ENCODE results near the gene AUP1. TPM values are rescaled to one million over a fixed set of nuclear protein-coding genes. Genes with fewer than 3 reads are reported as not detected.

The AUP1 gene
- total RNA-seq, 1 donor from 2014 or later = 76.8 TPM

- peaks cover 72% of the 10 kb centered on the region for H3K4me1 Mint-ChIP-seq (ENCODE audit: low read depth)
- H3K27me3 Mint-ChIP-seq (ENCODE audit: low read depth) = no peaks in the 10 kb centered on the region
- TF ChIP-seq CTCF (IDR thresholded peaks at IDR 0.05) = no peak
- H3K27ac Mint-ChIP-seq (ENCODE audit: unreplicated experiment) = peak overlapping the region; percentile 97
- peaks cover 9% of the 10 kb centered on the region for H3K36me3 Mint-ChIP-seq (ENCODE audit: low read depth)
- no peak for DNase-seq (ENCODE audit: low spot score)
- H3K9me3 Mint-ChIP-seq (ENCODE audit: low read depth) = no peaks in the 10 kb centered on the region
- peak overlapping the region; percentile 97 for H3K4me3 Mint-ChIP-seq (ENCODE audit: unreplicated experiment)
Measured at GRCh38 chr2:74552914-74553811, 23.7 kb upstream of the AUP1 start.

- Mint-ChIP-seq H3K4me3 (ENCODE audit: unreplicated experiment) (peak overlapping the region; percentile 97), H3K9me3 (ENCODE audit: low read depth) (no peaks in the 10 kb centered on the region), H3K27me3 (ENCODE audit: low read depth) (no peaks in the 10 kb centered on the region), H3K4me1 (ENCODE audit: low read depth) (peaks cover 73% of the 10 kb centered on the region), H3K27ac (ENCODE audit: unreplicated experiment) (peak overlapping the region; percentile 97), H3K36me3 (ENCODE audit: low read depth) (peaks cover 11% of the 10 kb centered on the region)
- TF ChIP-seq CTCF (IDR thresholded peaks at IDR 0.05) = no peak
- DNase-seq (ENCODE audit: low spot score) = no peak
Measured at GRCh38 chr2:74551942-74552913, 22.7 kb upstream of the AUP1 start.

- H3K36me3 Mint-ChIP-seq (ENCODE audit: low read depth) = peaks cover 11% of the 10 kb centered on the region
- H3K27me3 Mint-ChIP-seq (ENCODE audit: low read depth) = no peaks in the 10 kb centered on the region
- no peak for DNase-seq (ENCODE audit: low spot score)
- TF ChIP-seq CTCF (IDR thresholded peaks at IDR 0.05) = no peak
- no peaks in the 10 kb centered on the region for H3K9me3 Mint-ChIP-seq (ENCODE audit: low read depth)
- peaks cover 66% of the 10 kb centered on the region for H3K4me1 Mint-ChIP-seq (ENCODE audit: low read depth)
- H3K27ac Mint-ChIP-seq (ENCODE audit: unreplicated experiment) = peak overlapping the region; percentile 9
- peak overlapping the region; percentile 97 for H3K4me3 Mint-ChIP-seq (ENCODE audit: unreplicated experiment)
Measured at GRCh38 chr2:74551530-74551929, 22.0 kb upstream of the AUP1 start.

GRCh38 chr2:74550231-74550630 lies 20.7 kb upstream of the AUP1 start:
- DNase-seq (ENCODE audit: low spot score) = no peak
- Mint-ChIP-seq H3K9me3 (ENCODE audit: low read depth) (no peaks in the 10 kb centered on the region), H3K4me3 (ENCODE audit: unreplicated experiment) (peak overlapping the region; percentile 33), H3K36me3 (ENCODE audit: low read depth) (peaks cover 11% of the 10 kb centered on the region), H3K27ac (ENCODE audit: unreplicated experiment) (peak overlapping the region; percentile 74), H3K27me3 (ENCODE audit: low read depth) (no peaks in the 10 kb centered on the region), H3K4me1 (ENCODE audit: low read depth) (peaks cover 55% of the 10 kb centered on the region)
- no peak for TF ChIP-seq CTCF (IDR thresholded peaks at IDR 0.05)

Data from chondrocyte (in vitro differentiated cells).